ENCODE data around the gene DCDC2C.

DCDC2C gene

DNA sequence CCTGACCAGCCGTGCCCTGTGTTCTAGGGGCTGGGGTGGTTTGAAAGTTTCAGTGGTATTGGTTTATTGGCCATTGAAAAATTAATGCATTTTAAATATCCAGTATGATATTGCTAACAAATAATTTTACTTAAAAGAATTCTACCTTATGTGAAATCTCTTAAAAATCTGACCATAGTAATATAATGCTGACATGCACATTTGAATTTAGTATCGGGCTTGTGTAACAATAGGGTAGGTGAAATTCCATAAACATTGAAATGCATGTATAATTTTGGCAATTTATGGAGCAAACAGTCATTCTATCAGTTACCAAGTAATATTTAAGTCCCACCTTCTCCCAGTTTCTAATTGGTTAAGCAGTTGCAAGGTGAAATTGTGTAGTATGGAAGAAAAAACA is 170.5 kb downstream of the DCDC2C start:
- H3K4me1 ChIP-seq (ENCODE audit: control insufficient read depth, insufficient read depth, low read length) = no peaks in the 10 kb centered on the region
- no peaks in the 10 kb centered on the region for H3K27me3 ChIP-seq (ENCODE audit: control insufficient read depth, insufficient read depth, low read length)
- H3K9me3 ChIP-seq (ENCODE audit: control insufficient read depth, low read length) = no peaks in the 10 kb centered on the region
- no peaks in the 10 kb centered on the region for H3K36me3 ChIP-seq (ENCODE audit: control insufficient read depth, insufficient read depth, low read length)
- H3K9ac ChIP-seq (ENCODE audit: low read length) = no peak overlapping the region
- H3K4me3 ChIP-seq (ENCODE audit: low read length) = no peak overlapping the region

GRCh38 chr2:3876221-3876620 is 172.8 kb downstream of the DCDC2C start:
- no peak overlapping the region for H3K4me3 ChIP-seq (ENCODE audit: low read length)
- no peaks in the 10 kb centered on the region for H3K27me3 ChIP-seq (ENCODE audit: control insufficient read depth, insufficient read depth, low read length)
- no peak overlapping the region for H3K9ac ChIP-seq (ENCODE audit: low read length)
- H3K36me3 ChIP-seq (ENCODE audit: control insufficient read depth, insufficient read depth, low read length) = no peaks in the 10 kb centered on the region
- H3K9me3 ChIP-seq (ENCODE audit: control insufficient read depth, low read length) = no peaks in the 10 kb centered on the region
- H3K4me1 ChIP-seq (ENCODE audit: control insufficient read depth, insufficient read depth, low read length) = no peaks in the 10 kb centered on the region

GRCh38 chr2:3876685-3877084 is 173.3 kb downstream of the DCDC2C start:
- Histone ChIP-seq H3K4me1 (ENCODE audit: control insufficient read depth, insufficient read depth, low read length) (no peaks in the 10 kb centered on the region), H3K9ac (ENCODE audit: low read length) (no peak overlapping the region), H3K36me3 (ENCODE audit: control insufficient read depth, insufficient read depth, low read length) (no peaks in the 10 kb centered on the region), H3K4me3 (ENCODE audit: low read length) (no peak overlapping the region), H3K9me3 (ENCODE audit: control insufficient read depth, low read length) (no peaks in the 10 kb centered on the region), H3K27me3 (ENCODE audit: control insufficient read depth, insufficient read depth, low read length) (no peaks in the 10 kb centered on the region)

DNA sequence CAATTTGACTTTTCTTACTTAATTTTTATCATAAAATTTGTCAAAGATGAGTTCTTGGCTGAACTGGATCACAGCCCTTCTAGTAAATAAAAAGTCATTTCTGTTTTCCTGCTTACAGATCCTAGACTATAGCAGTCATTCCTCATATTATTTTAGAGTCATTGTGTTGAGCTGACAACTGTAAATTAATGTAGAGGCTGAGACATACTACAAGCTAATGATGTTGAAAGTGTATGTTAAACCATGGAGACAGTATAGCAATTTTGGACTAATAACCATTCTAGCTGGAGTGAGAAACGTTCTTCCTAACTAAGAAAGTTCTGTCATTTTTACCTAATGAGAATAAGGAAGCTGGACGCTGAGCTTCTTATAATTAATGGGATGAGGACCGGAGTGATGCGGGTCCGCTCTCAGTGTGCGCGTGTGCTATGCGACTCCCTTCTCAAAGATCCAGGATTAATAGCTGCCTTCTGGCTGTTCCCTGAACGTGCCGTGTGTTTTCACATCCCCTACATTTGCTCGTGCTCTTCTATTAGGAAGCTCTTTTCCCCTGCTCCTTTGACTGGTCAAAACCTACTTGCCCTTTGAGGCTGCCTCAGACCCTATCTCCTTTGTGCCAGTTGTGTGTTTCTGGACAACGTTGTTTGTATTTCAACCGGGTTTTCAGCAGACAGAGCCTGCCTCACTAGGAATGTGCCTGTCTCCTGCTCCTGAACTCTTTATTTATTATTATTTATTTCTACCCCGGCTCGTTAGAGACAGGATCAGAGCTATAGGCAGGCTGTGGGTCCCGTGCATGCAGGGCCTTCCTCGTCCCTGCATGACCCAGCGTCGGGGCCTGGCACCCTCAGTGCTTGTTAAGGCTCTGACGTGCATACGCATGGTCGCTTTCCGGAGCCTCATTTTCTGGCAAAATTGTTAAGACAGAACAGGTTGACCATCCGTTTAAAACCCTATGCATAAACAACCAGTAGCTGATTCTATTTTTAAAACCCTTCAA is 182.6 kb downstream of the DCDC2C start:
- Histone ChIP-seq H3K9ac (ENCODE audit: low read length) (no peak overlapping the region), H3K4me3 (ENCODE audit: low read length) (no peak overlapping the region), H3K4me1 (ENCODE audit: control insufficient read depth, insufficient read depth, low read length) (no peaks in the 10 kb centered on the region)

GRCh38 chr2:3895021-3895420 is 191.6 kb downstream of the DCDC2C start:
- H3K4me1 ChIP-seq (ENCODE audit: control insufficient read depth, insufficient read depth, low read length) = no peaks in the 10 kb centered on the region
- no peaks in the 10 kb centered on the region for H3K27me3 ChIP-seq (ENCODE audit: control insufficient read depth, insufficient read depth, low read length)
- H3K4me3 ChIP-seq (ENCODE audit: low read length) = no peak overlapping the region
- H3K36me3 ChIP-seq (ENCODE audit: control insufficient read depth, insufficient read depth, low read length) = no peaks in the 10 kb centered on the region
- no peaks in the 10 kb centered on the region for H3K9me3 ChIP-seq (ENCODE audit: control insufficient read depth, low read length)
- H3K9ac ChIP-seq (ENCODE audit: low read length) = no peak overlapping the region

More for the DNA sequence above, 182.6 kb downstream of the DCDC2C start:
- no peaks in the 10 kb centered on the region for H3K36me3 ChIP-seq (ENCODE audit: control insufficient read depth, insufficient read depth, low read length)
- no peaks in the 10 kb centered on the region for H3K27me3 ChIP-seq (ENCODE audit: control insufficient read depth, insufficient read depth, low read length)
- no peaks in the 10 kb centered on the region for H3K9me3 ChIP-seq (ENCODE audit: control insufficient read depth, low read length)

Measured in mucosa of stomach (tissue), 1 donor.